ENCODE results near the gene MAP3K13.

The MAP3K13 gene, protein sequence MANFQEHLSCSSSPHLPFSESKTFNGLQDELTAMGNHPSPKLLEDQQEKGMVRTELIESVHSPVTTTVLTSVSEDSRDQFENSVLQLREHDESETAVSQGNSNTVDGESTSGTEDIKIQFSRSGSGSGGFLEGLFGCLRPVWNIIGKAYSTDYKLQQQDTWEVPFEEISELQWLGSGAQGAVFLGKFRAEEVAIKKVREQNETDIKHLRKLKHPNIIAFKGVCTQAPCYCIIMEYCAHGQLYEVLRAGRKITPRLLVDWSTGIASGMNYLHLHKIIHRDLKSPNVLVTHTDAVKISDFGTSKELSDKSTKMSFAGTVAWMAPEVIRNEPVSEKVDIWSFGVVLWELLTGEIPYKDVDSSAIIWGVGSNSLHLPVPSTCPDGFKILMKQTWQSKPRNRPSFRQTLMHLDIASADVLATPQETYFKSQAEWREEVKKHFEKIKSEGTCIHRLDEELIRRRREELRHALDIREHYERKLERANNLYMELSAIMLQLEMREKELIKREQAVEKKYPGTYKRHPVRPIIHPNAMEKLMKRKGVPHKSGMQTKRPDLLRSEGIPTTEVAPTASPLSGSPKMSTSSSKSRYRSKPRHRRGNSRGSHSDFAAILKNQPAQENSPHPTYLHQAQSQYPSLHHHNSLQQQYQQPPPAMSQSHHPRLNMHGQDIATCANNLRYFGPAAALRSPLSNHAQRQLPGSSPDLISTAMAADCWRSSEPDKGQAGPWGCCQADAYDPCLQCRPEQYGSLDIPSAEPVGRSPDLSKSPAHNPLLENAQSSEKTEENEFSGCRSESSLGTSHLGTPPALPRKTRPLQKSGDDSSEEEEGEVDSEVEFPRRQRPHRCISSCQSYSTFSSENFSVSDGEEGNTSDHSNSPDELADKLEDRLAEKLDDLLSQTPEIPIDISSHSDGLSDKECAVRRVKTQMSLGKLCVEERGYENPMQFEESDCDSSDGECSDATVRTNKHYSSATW

DNA sequence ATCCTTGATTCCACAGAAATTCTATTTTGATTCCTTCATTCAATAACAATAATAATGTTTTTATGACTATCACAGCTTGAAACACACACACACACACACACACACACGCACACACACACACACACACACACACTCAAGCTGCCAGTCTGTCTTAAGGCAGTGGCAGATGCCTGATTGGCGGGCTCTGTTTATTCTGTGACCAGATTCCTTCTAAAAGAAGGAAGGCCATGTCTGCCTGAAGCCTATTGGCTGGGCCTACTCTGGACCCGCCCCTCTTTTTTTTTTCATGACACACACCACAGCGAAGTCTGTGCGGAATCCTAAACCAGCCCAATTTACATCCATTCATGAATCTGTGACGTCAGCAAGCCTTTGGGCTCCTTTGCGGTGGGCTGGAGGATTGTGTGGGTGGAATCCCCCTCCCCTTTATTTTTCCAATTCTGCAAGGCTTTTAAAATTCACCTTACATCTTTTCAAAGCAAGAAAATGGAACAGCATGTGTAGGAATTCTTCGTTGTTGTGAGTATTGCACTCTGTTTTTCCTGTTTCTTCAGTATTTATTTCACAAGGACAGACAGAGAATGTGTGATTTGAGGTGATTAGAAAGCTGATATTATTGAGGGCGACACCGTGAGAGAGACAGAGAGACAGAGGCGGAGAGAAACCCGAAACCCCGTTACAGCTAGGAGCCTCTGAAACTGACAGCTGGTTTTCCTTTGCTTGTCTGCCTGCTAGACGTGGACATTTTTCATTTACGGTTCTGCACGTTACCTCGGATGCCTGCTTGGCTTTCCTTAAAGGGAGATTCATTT, at the start of gene MAP3K13:
TSS of gene MAP3K13 (plus strand) at position 287 of the 812 bp plus-strand sequence. CDS start 65,446 bp downstream, outside the sequence.
- TF ChIP-seq, protein P1, sequence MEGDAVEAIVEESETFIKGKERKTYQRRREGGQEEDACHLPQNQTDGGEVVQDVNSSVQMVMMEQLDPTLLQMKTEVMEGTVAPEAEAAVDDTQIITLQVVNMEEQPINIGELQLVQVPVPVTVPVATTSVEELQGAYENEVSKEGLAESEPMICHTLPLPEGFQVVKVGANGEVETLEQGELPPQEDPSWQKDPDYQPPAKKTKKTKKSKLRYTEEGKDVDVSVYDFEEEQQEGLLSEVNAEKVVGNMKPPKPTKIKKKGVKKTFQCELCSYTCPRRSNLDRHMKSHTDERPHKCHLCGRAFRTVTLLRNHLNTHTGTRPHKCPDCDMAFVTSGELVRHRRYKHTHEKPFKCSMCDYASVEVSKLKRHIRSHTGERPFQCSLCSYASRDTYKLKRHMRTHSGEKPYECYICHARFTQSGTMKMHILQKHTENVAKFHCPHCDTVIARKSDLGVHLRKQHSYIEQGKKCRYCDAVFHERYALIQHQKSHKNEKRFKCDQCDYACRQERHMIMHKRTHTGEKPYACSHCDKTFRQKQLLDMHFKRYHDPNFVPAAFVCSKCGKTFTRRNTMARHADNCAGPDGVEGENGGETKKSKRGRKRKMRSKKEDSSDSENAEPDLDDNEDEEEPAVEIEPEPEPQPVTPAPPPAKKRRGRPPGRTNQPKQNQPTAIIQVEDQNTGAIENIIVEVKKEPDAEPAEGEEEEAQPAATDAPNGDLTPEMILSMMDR (IDR thresholded peaks at IDR 0.05; ENCODE audit: extremely low read depth, insufficient read depth, missing control alignments) = no peak
- DNase-seq (ENCODE audit: low spot score) = peak; percentile 82
- in situ Hi-C loops (cut with MboI; ENCODE audit: low pct_unique_long_range_greater_than_20kb, low sequenced_read_pairs, unreplicated experiment) = no loop called here

DNA sequence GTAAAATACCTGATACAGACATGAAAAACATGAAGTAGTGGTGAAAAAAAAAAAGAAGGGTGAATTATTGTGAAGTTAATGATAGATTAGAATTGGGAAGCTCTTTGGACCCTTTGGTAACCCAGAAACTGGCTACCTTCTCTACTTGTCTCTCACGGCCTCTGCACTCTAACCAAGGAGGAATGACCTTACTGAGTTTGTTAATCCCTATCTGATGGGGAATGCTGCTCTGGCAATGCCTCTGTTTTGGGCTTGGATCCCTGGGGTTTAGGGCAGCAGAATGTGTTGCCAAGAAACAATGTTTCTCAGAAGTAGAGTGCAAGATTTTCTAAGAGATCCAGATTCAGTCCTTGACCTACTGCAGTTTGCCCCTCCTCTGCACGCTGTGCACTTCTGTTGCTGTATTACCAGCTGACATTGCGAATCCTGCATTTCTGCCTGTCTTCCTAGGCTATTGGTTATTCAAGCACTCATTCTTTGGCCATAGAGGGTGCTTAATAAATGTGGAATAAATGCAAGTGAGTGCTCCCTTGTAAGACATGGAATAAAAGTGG, 49.2 kb upstream of the MAP3K13 start:
- TF ChIP-seq, protein P1 (IDR thresholded peaks at IDR 0.05; ENCODE audit: extremely low read depth, insufficient read depth, missing control alignments) = no peak
- DNase-seq (ENCODE audit: low spot score) = no peak
- in situ Hi-C loops (cut with MboI; ENCODE audit: low pct_unique_long_range_greater_than_20kb, low sequenced_read_pairs, unreplicated experiment) = no loop called here

DNA sequence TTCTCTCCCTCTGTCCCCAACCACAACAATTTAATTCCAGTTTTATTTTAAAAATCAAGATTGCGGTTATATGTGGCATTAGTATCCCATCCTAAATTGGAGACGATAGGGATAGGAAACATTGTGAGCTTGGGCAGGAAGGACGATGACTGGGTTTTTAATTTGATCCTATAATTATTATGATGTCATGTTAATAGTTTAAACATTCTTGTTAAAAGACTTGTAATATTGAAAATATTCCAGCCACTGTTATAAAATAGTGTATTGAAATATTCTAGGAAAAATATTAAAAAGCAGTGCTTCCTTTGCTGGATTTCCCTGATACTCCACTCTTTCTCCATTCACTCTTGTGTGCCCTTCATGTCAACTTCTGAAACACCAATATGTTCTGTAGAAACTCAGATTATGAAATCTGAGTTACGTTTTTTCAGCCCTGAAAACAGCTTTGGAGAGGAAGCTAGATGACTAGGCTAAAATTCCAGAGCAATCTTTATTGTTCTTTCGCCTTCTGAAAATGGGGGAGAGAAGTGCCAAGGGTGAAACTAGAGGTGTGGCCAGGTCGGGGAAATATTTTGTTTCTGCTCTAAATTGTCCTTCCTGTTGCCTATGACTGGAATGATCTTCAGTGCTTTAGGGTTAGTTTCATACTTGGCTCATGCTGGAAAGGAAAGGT, 46.1 kb upstream of the MAP3K13 start:
- no peak for DNase-seq (ENCODE audit: low spot score)
- in situ Hi-C loops (cut with MboI; ENCODE audit: low pct_unique_long_range_greater_than_20kb, low sequenced_read_pairs, unreplicated experiment) = no loop called here
- TF ChIP-seq, protein P1 (IDR thresholded peaks at IDR 0.05; ENCODE audit: extremely low read depth, insufficient read depth, missing control alignments) = no peak

DNA sequence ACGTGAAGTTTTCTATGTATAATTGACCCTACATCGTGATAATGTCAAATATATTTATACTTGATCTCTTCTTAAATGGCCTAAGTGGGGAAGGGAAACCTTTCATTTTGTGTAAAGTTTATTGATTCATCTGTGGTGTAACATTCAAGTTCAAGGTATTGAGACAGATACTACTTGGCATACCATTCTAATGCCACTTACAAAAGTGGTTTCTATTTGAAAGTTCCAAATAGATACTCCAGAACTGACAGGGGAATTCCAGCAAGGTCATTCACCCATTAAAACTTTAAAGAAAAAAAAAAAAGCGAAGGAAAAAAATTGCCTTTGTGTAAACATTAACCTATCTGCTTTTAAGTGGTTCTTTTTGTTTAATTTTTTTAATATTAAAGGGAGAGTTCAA, 45.3 kb upstream of the MAP3K13 start:
- in situ Hi-C loops (cut with MboI; ENCODE audit: low pct_unique_long_range_greater_than_20kb, low sequenced_read_pairs, unreplicated experiment) = no loop called here
- no peak for DNase-seq (ENCODE audit: low spot score)
- TF ChIP-seq, protein P1 (IDR thresholded peaks at IDR 0.05; ENCODE audit: extremely low read depth, insufficient read depth, missing control alignments) = no peak

DNA sequence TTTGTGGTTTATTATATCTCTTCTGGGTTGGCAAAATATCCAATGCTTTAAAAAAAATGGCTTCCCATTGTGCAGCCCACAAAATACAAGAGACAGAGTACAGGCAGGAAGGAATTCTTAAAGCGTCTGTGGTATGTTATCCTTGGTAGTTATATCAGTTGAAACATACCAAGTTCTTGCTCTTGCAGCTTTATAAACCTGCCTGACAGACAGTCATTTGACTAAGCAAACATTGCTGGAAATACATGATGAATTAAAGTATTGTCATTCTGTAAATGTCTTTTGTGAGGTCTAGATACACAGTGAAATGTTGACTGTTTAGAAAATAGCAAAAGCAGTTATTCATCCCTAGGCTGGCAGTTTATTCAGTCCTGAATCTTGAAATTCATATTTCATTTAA, 44.8 kb upstream of the MAP3K13 start:
- TF ChIP-seq, protein P1 (IDR thresholded peaks at IDR 0.05; ENCODE audit: extremely low read depth, insufficient read depth, missing control alignments) = no peak
- in situ Hi-C loops (cut with MboI; ENCODE audit: low pct_unique_long_range_greater_than_20kb, low sequenced_read_pairs, unreplicated experiment) = no loop called here
- DNase-seq (ENCODE audit: low spot score) = no peak
